ENCODE results near the gene NRP1. TPM values are rescaled to one million over a fixed set of nuclear protein-coding genes. Genes with fewer than 3 reads are reported as not detected.

Gene NRP1
- total RNA-seq, 2 donors from 2014 or later, result 11.7 to 18.4 TPM

DNA sequence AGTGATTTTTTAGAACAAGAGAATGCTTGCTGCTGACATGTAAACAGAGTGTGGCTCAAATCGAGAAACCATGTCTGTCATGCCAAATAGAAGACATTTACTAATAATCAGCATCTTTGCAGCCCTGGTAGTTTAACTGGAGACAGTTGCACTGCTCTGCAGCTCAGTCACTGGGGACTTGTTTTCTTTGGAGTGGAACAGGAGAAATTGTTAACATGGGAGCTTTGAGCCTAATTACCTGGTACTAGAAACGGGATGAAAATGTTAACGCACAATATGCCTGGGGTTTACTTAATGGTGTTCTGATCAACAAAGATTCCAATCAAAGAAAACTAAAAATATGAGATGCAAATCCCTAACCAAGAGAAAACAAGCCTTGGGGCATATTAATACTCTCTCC, 153.5 kb downstream of the NRP1 start:
- no peaks in the 10 kb centered on the region for H3K36me3 ChIP-seq
- TF ChIP-seq CTCF (IDR thresholded peaks at IDR 0.05), result no peak
- H3K4me1 ChIP-seq, result no peaks in the 10 kb centered on the region
- no peak overlapping the region for H3K4me3 ChIP-seq
- H3K27ac ChIP-seq, result no peak overlapping the region
- no peaks in the 10 kb centered on the region for H3K27me3 ChIP-seq
- intact Hi-C loops (cut with DNase I), result no loop called here
- no peaks in the 10 kb centered on the region for H3K9me3 ChIP-seq
- H3K9ac ChIP-seq (ENCODE audit: low read depth in 2 of 2, low read length in 2 of 2), result no peak overlapping the region
- no peak for DNase-seq

DNA sequence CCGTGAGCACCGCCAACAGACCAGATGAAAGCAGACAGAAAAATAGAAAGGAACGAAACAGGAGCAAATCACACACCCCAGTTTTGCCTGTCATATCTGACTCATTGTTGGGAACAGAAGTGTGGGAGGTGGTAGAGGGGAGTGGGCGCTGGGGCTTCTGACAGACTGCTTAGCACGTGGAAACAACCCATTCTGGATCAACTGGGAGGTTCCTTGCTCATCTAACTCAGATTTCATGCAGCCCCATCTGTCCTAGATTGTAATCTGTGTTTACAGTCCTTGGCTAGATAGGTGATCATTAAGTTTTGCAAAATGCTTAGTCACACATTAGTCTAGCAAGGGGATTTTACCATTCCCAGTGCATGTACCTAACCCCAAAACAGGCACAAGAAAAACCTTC, 154.1 kb downstream of the NRP1 start:
- Histone ChIP-seq H3K27ac (no peak overlapping the region), H3K27me3 (no peaks in the 10 kb centered on the region), H3K9ac (ENCODE audit: low read depth in 2 of 2, low read length in 2 of 2) (no peak overlapping the region), H3K9me3 (no peaks in the 10 kb centered on the region), H3K4me3 (no peak overlapping the region), H3K4me1 (no peaks in the 10 kb centered on the region), H3K36me3 (no peaks in the 10 kb centered on the region)
- intact Hi-C loops (cut with DNase I), result no loop called here
- DNase-seq, result no peak
- no peak for TF ChIP-seq CTCF (IDR thresholded peaks at IDR 0.05)

GRCh38 chr10:33179067-33179466, 155.4 kb downstream of the NRP1 start:
- intact Hi-C loops (cut with DNase I), result no loop called here
- DNase-seq, result no peak
- no peak overlapping the region for H3K9ac ChIP-seq (ENCODE audit: low read depth in 2 of 2, low read length in 2 of 2)
- no peaks in the 10 kb centered on the region for H3K9me3 ChIP-seq
- no peak overlapping the region for H3K27ac ChIP-seq
- no peak overlapping the region for H3K4me3 ChIP-seq
- no peaks in the 10 kb centered on the region for H3K4me1 ChIP-seq
- H3K36me3 ChIP-seq, result no peaks in the 10 kb centered on the region
- TF ChIP-seq CTCF (IDR thresholded peaks at IDR 0.05), result no peak
- H3K27me3 ChIP-seq, result no peaks in the 10 kb centered on the region

- Histone ChIP-seq H3K4me3 (no peak overlapping the region), H3K27ac (no peak overlapping the region), H3K9me3 (no peaks in the 10 kb centered on the region), H3K4me1 (no peaks in the 10 kb centered on the region), H3K9ac (ENCODE audit: low read depth in 2 of 2, low read length in 2 of 2) (no peak overlapping the region), H3K36me3 (no peaks in the 10 kb centered on the region), H3K27me3 (no peaks in the 10 kb centered on the region)
- intact Hi-C loops (cut with DNase I), result no loop called here
- no peak for DNase-seq
- no peak for TF ChIP-seq CTCF (IDR thresholded peaks at IDR 0.05)
Observed at GRCh38 chr10:33178026-33178755, 156.3 kb downstream of the NRP1 start.

DNA sequence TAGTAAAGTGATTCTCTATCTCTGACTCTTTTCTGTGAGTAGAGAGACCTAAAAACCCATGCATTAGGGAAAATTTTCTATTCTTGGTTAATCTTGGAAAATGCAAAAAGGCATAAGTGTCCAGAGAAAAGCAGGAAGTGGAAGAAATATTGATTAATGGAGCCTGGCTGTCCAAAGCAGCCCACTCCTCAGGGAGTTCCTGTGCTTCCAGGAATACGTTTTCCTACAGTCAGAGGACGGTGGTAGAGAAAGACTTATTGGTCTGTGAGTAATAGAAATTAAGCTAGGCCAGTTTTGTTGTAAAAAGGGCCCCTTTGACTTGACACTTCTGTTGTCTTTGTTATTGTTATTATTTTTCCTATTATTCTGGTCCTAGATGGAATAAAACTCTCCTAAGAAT, 157.8 kb downstream of the NRP1 start:
- no peaks in the 10 kb centered on the region for H3K4me1 ChIP-seq
- no peak overlapping the region for H3K9ac ChIP-seq (ENCODE audit: low read depth in 2 of 2, low read length in 2 of 2)
- H3K27me3 ChIP-seq, result no peaks in the 10 kb centered on the region
- no peak overlapping the region for H3K4me3 ChIP-seq
- no peak for TF ChIP-seq CTCF (IDR thresholded peaks at IDR 0.05)
- DNase-seq, result no peak
- H3K9me3 ChIP-seq, result no peaks in the 10 kb centered on the region
- intact Hi-C loops (cut with DNase I), result no loop called here
- H3K36me3 ChIP-seq, result no peaks in the 10 kb centered on the region
- H3K27ac ChIP-seq, result no peak overlapping the region

All from colonic mucosa (tissue), 4 donors.